GM12892 (cell line): ENCODE data around the gene PPM1E.
"Not testable (repeated sequence)": the region's sequence is repeated elsewhere in the genome, so short reads cannot be mapped to it uniquely, and the experiment has no call there.

Experiments used
- POLR2A ChIP-seq: IDR thresholded peaks from 2 replicates; pipeline ENCODE4 v1.6.1; 2011; ENCODE audit warnings: low read depth, low read length, control low read depth
- POLR2AphosphoS5 ChIP-seq: IDR thresholded peaks from 2 replicates; pipeline ENCODE4 v1.6.1; 2011; ENCODE audit warnings: low read depth, low read length, control low read depth
- TAF1 ChIP-seq: IDR thresholded peaks from 2 replicates; pipeline ENCODE4 v1.6.1; 2011; ENCODE audit warnings: low read depth, mild to moderate bottlenecking, control low read depth, low read length, borderline replicate concordance

DNA sequence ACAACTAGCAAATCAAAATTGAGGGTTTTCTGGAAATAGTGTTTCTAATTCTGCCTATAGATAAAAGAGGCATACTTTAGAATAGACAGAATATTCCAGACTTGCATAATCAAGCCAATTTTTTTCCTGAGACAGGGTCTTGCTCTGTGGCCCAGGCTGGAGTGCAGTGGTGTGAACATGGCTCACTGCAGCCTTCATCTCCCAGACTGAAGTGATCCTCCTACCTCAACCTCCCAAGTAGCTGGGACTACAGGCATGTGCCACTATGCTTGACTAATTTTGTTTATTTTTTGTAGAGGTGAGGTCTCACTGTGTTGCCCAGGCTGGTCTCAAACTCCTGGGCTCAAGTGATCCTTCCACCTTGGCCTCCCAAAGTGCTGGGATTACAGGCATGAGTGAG, 6.0 kb upstream of the PPM1E start:
- TF ChIP-seq POLR2A, TAF1, POLR2AphosphoS5: not testable (repeated sequence)
